Measurements from ENCODE around the gene FSD1L. TPM values are rescaled to one million over a fixed set of nuclear protein-coding genes. Genes with fewer than 3 reads are reported as not detected.
"Not testable (repeated sequence)": the region's sequence is repeated elsewhere in the genome, so short reads cannot be mapped to it uniquely, and the experiment has no call there.

Gene FSD1L
- total RNA-seq, 1 donor from 2014 or later: 3.4 TPM

DNA sequence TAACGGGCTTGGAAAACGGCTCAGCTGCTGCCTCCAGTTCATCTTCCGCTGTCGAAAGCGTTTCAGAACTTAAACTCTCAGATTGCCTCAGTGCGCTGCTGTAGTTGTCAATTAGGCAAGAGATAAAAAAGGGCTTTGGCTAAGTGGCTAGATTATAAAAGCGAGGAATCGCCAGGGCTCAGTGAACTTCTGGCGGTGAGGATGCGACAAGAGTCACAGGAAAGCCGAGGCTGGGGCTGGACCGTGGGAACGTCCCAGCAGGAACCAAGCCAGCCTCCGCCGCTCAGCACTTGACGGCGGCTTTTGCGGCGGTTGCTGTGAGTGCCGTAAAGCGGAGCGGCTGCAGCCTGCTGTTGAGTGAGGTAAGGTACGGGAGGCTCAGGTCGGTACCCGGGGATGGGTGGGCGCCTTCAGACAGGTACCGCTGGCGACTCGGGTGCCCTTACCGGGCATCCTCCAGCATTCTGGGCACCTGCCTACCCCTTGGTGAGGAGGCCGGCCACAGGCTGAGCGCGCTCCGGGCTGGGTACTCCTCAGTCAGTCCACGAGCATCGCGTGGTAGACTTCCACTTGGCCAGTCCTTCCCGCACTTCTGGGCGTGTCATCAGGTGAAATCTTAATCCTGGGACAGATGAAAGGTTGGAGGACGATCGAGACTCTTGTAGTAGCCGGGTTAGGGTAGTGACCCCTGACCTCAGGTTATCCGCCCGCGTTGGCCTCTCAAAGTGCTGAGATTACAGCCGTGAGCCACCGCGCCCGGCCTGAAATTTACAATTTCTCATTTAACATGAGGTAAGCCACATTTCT is 110.2 kb downstream of the FSD1L start, which contains the start of gene FKTN:
TSS of gene FKTN (plus strand) at position 328 of the 807 bp plus-strand sequence. CDS start 16,902 bp downstream, outside the sequence.
- DNase-seq (ENCODE audit: low read depth, low spot score): peak; percentile 46

GRCh38 chr9:105572455-105572854 is 124.6 kb downstream of the FSD1L start:
- DNase-seq (ENCODE audit: low read depth, low spot score): no peak

DNA sequence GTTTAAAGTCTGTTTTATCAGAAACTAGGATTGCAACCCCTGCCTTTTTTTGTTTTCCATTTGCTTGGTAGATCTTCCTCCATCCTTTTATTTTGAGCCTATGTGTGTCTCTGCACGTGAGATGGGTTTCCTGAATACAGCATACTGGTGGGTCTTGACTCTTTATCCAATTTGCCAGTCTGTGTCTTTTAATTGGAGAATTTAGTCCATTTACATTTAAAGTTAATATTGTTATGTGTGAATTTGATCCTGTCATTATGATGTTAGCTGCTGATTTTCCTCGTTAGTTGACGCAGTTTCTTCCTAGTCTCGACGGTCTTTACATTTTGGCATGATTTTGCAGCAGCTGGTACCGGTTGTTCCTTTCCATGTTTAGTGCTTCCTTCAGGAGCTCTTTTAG is 132.1 kb downstream of the FSD1L start:
- DNase-seq (ENCODE audit: low read depth, low spot score): not testable (repeated sequence)

- not testable (repeated sequence) for DNase-seq (ENCODE audit: low read depth, low spot score)
These were observed 133.7 kb downstream of the FSD1L start for GRCh38 chr9:105581550-105581949.

GRCh38 chr9:105593145-105593544 is 145.3 kb downstream of the FSD1L start:
- DNase-seq (ENCODE audit: low read depth, low spot score): no peak

Other genes starting within 250 kb of the FSD1L start
- gene SLC44A1, start 203.4 kb upstream of the FSD1L start, total RNA-seq: 74.9 and 79.0 TPM in 2 replicates
- gene FKTN, start 110.1 kb downstream of the FSD1L start, total RNA-seq: 15.8 and 21.4 TPM in 2 replicates
- not detected in 2 replicates for gene TAL2, start 214.4 kb downstream of the FSD1L start, total RNA-seq
- gene TMEM38B, start 246.5 kb downstream of the FSD1L start, total RNA-seq: 6.3 and 12.2 TPM in 2 replicates